ENCODE data around the gene IFT172. TPM values are rescaled to one million over a fixed set of nuclear protein-coding genes. Genes with fewer than 3 reads are reported as not detected.

Gene IFT172
- total and polyA plus RNA-seq, 3 donors from 2014 or later = 76.4 to 151 (median 133) TPM

- intact Hi-C loops (cut with DNase I; ENCODE audit: low total_unique reads) = no loop called here
- no peak for DNase-seq
- no peaks in the 10 kb centered on the region for H3K36me3 ChIP-seq (ENCODE audit: low read depth, missing control alignments)
- H3K4me1 ChIP-seq = peaks cover 7% of the 10 kb centered on the region
- H3K27ac ChIP-seq = no peak overlapping the region
- H3K27me3 ChIP-seq = no peaks in the 10 kb centered on the region
- TF ChIP-seq CTCF (IDR thresholded peaks at IDR 0.05) (no peak), POLR2A (IDR thresholded peaks at IDR 0.05) (no peak)
- H3K4me3 ChIP-seq = no peak overlapping the region
- H3K9me3 ChIP-seq = no peaks in the 10 kb centered on the region
- WGBS, 2 donors = 58 to 77% methylated on average over 3 of the region's 3 CpGs
Observed at GRCh38 chr2:27448381-27448780, 41.2 kb downstream of the IFT172 start.

- Histone ChIP-seq H3K27me3 (no peaks in the 10 kb centered on the region), H3K36me3 (ENCODE audit: low read depth, missing control alignments) (no peaks in the 10 kb centered on the region), H3K4me3 (no peak overlapping the region), H3K9me3 (no peaks in the 10 kb centered on the region), H3K27ac (no peak overlapping the region), H3K4me1 (peaks cover 23% of the 10 kb centered on the region)
- TF ChIP-seq POLR2A (IDR thresholded peaks at IDR 0.05) = no peak
- no peak for TF ChIP-seq CTCF (IDR thresholded peaks at IDR 0.05)
- whole genome bisulfite sequencing, 2 donors = 94 to 95% methylated on average over 3 of the region's 3 CpGs
- no peak for DNase-seq
- intact Hi-C loops (cut with DNase I; ENCODE audit: low total_unique reads) = no loop called here
Observed at GRCh38 chr2:27446057-27446456, 43.5 kb downstream of the IFT172 start.

GRCh38 chr2:27445615-27446014 lies 43.9 kb downstream of the IFT172 start:
- peaks cover 23% of the 10 kb centered on the region for H3K4me1 ChIP-seq
- no peak for DNase-seq
- intact Hi-C loops (cut with DNase I; ENCODE audit: low total_unique reads) = no loop called here
- H3K27ac ChIP-seq = no peak overlapping the region
- TF ChIP-seq CTCF (IDR thresholded peaks at IDR 0.05) (no peak), POLR2A (IDR thresholded peaks at IDR 0.05) (no peak)
- no peaks in the 10 kb centered on the region for H3K9me3 ChIP-seq
- 82 to 83% methylated on average over 8 of the region's 8 CpGs for WGBS, 2 donors
- no peak overlapping the region for H3K4me3 ChIP-seq
- no peaks in the 10 kb centered on the region for H3K36me3 ChIP-seq (ENCODE audit: low read depth, missing control alignments)
- H3K27me3 ChIP-seq = no peaks in the 10 kb centered on the region

GRCh38 chr2:27445155-27445554 lies 44.4 kb downstream of the IFT172 start:
- Histone ChIP-seq H3K27me3 (no peaks in the 10 kb centered on the region), H3K36me3 (ENCODE audit: low read depth, missing control alignments) (no peaks in the 10 kb centered on the region), H3K9me3 (no peaks in the 10 kb centered on the region), H3K27ac (no peak overlapping the region), H3K4me3 (no peak overlapping the region), H3K4me1 (peaks cover 23% of the 10 kb centered on the region)
- TF ChIP-seq CTCF (IDR thresholded peaks at IDR 0.05) (no peak), POLR2A (IDR thresholded peaks at IDR 0.05) (no peak)
- intact Hi-C loops (cut with DNase I; ENCODE audit: low total_unique reads) = no loop called here
- 85 to 91% methylated on average over 8 of the region's 8 CpGs for WGBS, 2 donors
- DNase-seq = no peak

GRCh38 chr2:27442920-27443282 lies 46.6 kb downstream of the IFT172 start:
- no peak for DNase-seq
- Histone ChIP-seq H3K4me1 (peaks cover 23% of the 10 kb centered on the region), H3K9me3 (no peaks in the 10 kb centered on the region), H3K27ac (peak overlapping the region in 1 of 2 donors; percentile 26), H3K36me3 (ENCODE audit: low read depth, missing control alignments) (no peaks in the 10 kb centered on the region), H3K4me3 (peak overlapping the region in 1 of 2 donors; percentile 51), H3K27me3 (no peaks in the 10 kb centered on the region)
- TF ChIP-seq POLR2A (IDR thresholded peaks at IDR 0.05) (no peak), CTCF (IDR thresholded peaks at IDR 0.05) (no peak)
- 50 to 60% methylated on average over 5 to 6 of the region's 6 CpGs for WGBS, 2 donors
- intact Hi-C loops (cut with DNase I; ENCODE audit: low total_unique reads) = no loop called here
